A549 (cell line): ENCODE measurements around the gene HDHD5. TPM values are rescaled to one million over a fixed set of nuclear protein-coding genes. Genes with fewer than 3 reads are reported as not detected.

Experiments used
- ATAC-seq, 2 experiments: fragments of 200-7000 bp in 1 of 2; fragments of >200 bp in 1 of 2; cut with Nextera tagmentation in 1 of 2; cut with Tn5 transposase in 1 of 2; 3 replicates each; pipeline versions ENCODE4 v1.8.0 to v1.9.1; 2018 to 2020; ENCODE audit warnings: mild to moderate bottlenecking in 1 of 2, moderate library complexity in 1 of 2
- CTCF ChIA-PET: fragments of 300-600 bp; sonication (Branson Sonifier 250); formaldehyde crosslinking; extraction: SDS; loops from one replicate; lab custom pipeline; 2021; ENCODE audit warnings: antibody characterized with exemption, inconsistent platforms; lab: Yijun Ruan, JAX
- POLR2A ChIA-PET: fragments of 350-600 bp; formaldehyde crosslinking; extraction: SDS; loops from one replicate; lab custom pipeline; 2021; ENCODE audit warnings: antibody characterized with exemption, inconsistent platforms; lab: Yijun Ruan, JAX
- DNase-seq, 2 experiments: peaks; one replicate each; pipeline versions ENCODE4 v3.0.0 to v3.0.0-alpha.2; 2011 to 2016; ENCODE audit warnings: low read depth in 1 of 2, low spot score in 1 of 2
- FAIRE-seq: peaks from 2 replicates; lab custom pipeline; 2011; peaks lifted over from hg19 to GRCh38; lab: Jason Lieb, UNC
- H3K27ac ChIP-seq, 2 experiments: fragments of >200 bp; sonication (Bioruptor Twin); formaldehyde crosslinking; 3 replicates each; pipeline ENCODE4 v1.5.1; 2016 to 2017
- H3K4me1 ChIP-seq: fragments of >200 bp; sonication (Bioruptor Twin); formaldehyde crosslinking; 3 replicates; pipeline ENCODE4 v1.6.1; 2016
- H3K4me2 ChIP-seq: fragments of >200 bp; sonication (Bioruptor Twin); formaldehyde crosslinking; 3 replicates; pipeline ENCODE4 v1.6.1; 2016
- H3K4me3 ChIP-seq: fragments of >200 bp; sonication (Bioruptor Twin); formaldehyde crosslinking; 3 replicates; pipeline ENCODE4 v1.5.1; 2016
- H3K9me3 ChIP-seq: fragments of >200 bp; sonication (Bioruptor Twin); formaldehyde crosslinking; 3 replicates; pipeline ENCODE4 v1.6.1; 2016
- BCL3 ChIP-seq: fragments of >200 bp; sonication (Bioruptor Twin); formaldehyde crosslinking; IDR thresholded peaks from 3 replicates; pipeline ENCODE4 v1.6.1; 2016
- CBX8 ChIP-seq: fragments of 200-600 bp; sonication (generic); IDR thresholded peaks from 2 replicates; pipeline ENCODE4 v1.6.1; 2016
- CHD2 ChIP-seq: fragments of 150-350 bp; IDR thresholded peaks from 2 replicates; pipeline ENCODE4 v1.6.1; 2014; ENCODE audit warnings: low read length; ENCODE audit not compliant: partially characterized antibody
- CTCF ChIP-seq: fragments of >200 bp; sonication (Bioruptor Twin); formaldehyde crosslinking; IDR thresholded peaks from 3 replicates; pipeline ENCODE4 v1.5.1; 2016
- ELK1 ChIP-seq: fragments of 150-350 bp; IDR thresholded peaks from 2 replicates; pipeline ENCODE4 v1.6.1; 2014; ENCODE audit warnings: low read depth, mild to moderate bottlenecking, low read length
- FOSB ChIP-seq: fragments of 250-450 bp; sonication (Bioruptor Pico); IDR thresholded peaks from 2 replicates; pipeline ENCODE4 v1.5.0; 2020; ENCODE audit warnings: mild to moderate bottlenecking, moderate library complexity
- FOSL2 ChIP-seq, 2 experiments: fragments of 450-650 bp in 1 of 2; fragments of >200 bp in 1 of 2; sonication (Bioruptor Twin) in 1 of 2; formaldehyde crosslinking; IDR thresholded peaks; 2 replicates each; pipeline versions ENCODE4 v1.5.0 to v1.6.1; 2016 to 2020; ENCODE audit warnings: mild to moderate bottlenecking in 1 of 2, moderate library complexity in 1 of 2
- HDAC2 ChIP-seq: fragments of 200-600 bp; sonication (generic); IDR thresholded peaks from 2 replicates; pipeline ENCODE4 v1.6.1; 2016
- HOXB13 ChIP-seq: fragments of 250-450 bp; sonication (Bioruptor Pico); IDR thresholded peaks from 2 replicates; pipeline ENCODE4 v1.5.0; 2020; ENCODE audit warnings: low read depth, mild to moderate bottlenecking, moderate library complexity
- JUN ChIP-seq, 2 experiments: fragments of >200 bp; sonication (Bioruptor Twin); formaldehyde crosslinking; IDR thresholded peaks; 2 replicates in 1 of 2; 3 replicates in 1 of 2; pipeline ENCODE4 v1.6.1; 2016 to 2017
- JUNB ChIP-seq: fragments of >200 bp; sonication (Bioruptor Twin); formaldehyde crosslinking; IDR thresholded peaks from 2 replicates; pipeline ENCODE4 v1.6.1; 2016
- MAX ChIP-seq: IDR thresholded peaks from 2 replicates; pipeline ENCODE4 v1.6.1; 2012
- MYC ChIP-seq: IDR thresholded peaks from 2 replicates; pipeline ENCODE4 v1.6.1; 2012; ENCODE audit warnings: mild to moderate bottlenecking, inconsistent platforms, low read length, improper control_type of control experiment, borderline replicate concordance
- NFE2L2 ChIP-seq: fragments of 150-350 bp; conservative IDR thresholded peaks from 2 replicates; pipeline ENCODE4 v1.6.1; 2014; ENCODE audit warnings: low read length
- PBX3 ChIP-seq: IDR thresholded peaks from 2 replicates; pipeline ENCODE4 v1.6.1; 2012
- POLR2A ChIP-seq: IDR thresholded peaks from 2 replicates; pipeline ENCODE4 v1.6.1; 2012; ENCODE audit warnings: mild to moderate bottlenecking, low read length
- POLR2AphosphoS2 ChIP-seq: conservative IDR thresholded peaks from 2 replicates; pipeline ENCODE4 v1.6.1; 2012; ENCODE audit warnings: low read length, improper control_type of control experiment, inconsistent platforms
- RARB ChIP-seq: fragments of 250-450 bp; sonication (Bioruptor Pico); IDR thresholded peaks from 2 replicates; pipeline ENCODE4 v1.8.0; 2021; ENCODE audit warnings: mild to moderate bottlenecking, moderate library complexity
- RCOR1 ChIP-seq: fragments of 150-350 bp; IDR thresholded peaks from 2 replicates; pipeline ENCODE4 v1.6.1; 2014; ENCODE audit warnings: antibody characterized with exemption, low read length, low read depth
- RNF2 ChIP-seq: fragments of 200-600 bp; sonication (generic); IDR thresholded peaks from 2 replicates; pipeline ENCODE4 v1.6.1; 2016; ENCODE audit warnings: low read depth, mild to moderate bottlenecking, antibody characterized with exemption, moderate library complexity, borderline replicate concordance
- TFCP2L1 ChIP-seq: fragments of 250-450 bp; sonication (Bioruptor Pico); IDR thresholded peaks from 2 replicates; pipeline ENCODE4 v1.5.0; 2021; ENCODE audit warnings: mild to moderate bottlenecking
- ZC3H11A ChIP-seq: fragments of 450-650 bp; IDR thresholded peaks from 2 replicates; pipeline ENCODE4 v1.6.1; 2014; ENCODE audit warnings: antibody characterized with exemption, mild to moderate bottlenecking
- ZFP36 ChIP-seq: fragments of 450-650 bp; IDR thresholded peaks from 2 replicates; pipeline ENCODE4 v1.6.1; 2014; ENCODE audit warnings: borderline replicate concordance; ENCODE audit not compliant: partially characterized antibody
- ZSCAN20 ChIP-seq: fragments of 250-450 bp; sonication (Bioruptor Pico); IDR thresholded peaks from 2 replicates; pipeline ENCODE4 v1.8.0; 2022; ENCODE audit warnings: mild to moderate bottlenecking, moderate library complexity
- WGBS: methylation state at CpG from one replicate; pipeline ENCODE4 v1.1.6; 2017; ENCODE audit errors: missing lambda C conversion rate; 5-methylcytosine and 5-hydroxymethylcytosine counted together
- polyA plus RNA-seq, 4 experiments: library from polyadenylated mRNA; depleted of rRNA in 3 of 4; stranded (reverse); fragments of >200 nt; fragmentation: RNase III in 1 of 4; extraction: RNeasy Plus Mini Kit Qiagen cat#74134 plus additional on column Dnase treatment in 1 of 4; gene quantifications; 2 replicates in 3 of 4; 3 replicates in 1 of 4; pipeline ENCODE4 v1.2.3, GENCODE V29; 2011 to 2017

The HDHD5 gene
- polyA plus RNA-seq, 2 of the 4 experiments (the other 2 are of a cell fraction): 19.7 to 35.5 TPM

- POLR2A ChIA-PET: no interaction called here
- ATAC-seq (no peak), DNase-seq (no peak)
- Histone ChIP-seq H3K4me2 (no peak overlapping the region), H3K27ac (no peak overlapping the region)
- TF ChIP-seq JUNB: no peak
- TF ChIP-seq FOSL2 (IDR thresholded peaks at IDR 0.05): no peak
- no peak for TF ChIP-seq FOSL2 (CRISPR knock-in tag; IDR thresholded peaks at IDR 0.05)
- no peak for TF ChIP-seq RARB
- no peak for TF ChIP-seq CTCF
- TF ChIP-seq RNF2: no peak
- TF ChIP-seq POLR2A: no peak
- TF ChIP-seq POLR2AphosphoS2: no peak
- no peak for TF ChIP-seq FOSB (CRISPR knock-in tag)
- TF ChIP-seq, all 56 proteins: peak for 0
- H3K4me3 ChIP-seq: no peak overlapping the region
- no peaks in the 10 kb centered on the region for H3K4me1 ChIP-seq
- H3K9me3 ChIP-seq: no peaks in the 10 kb centered on the region
- 89% methylated on average over 11 of the region's 11 CpGs for WGBS
- FAIRE-seq: no peak
- CTCF ChIA-PET: interaction anchor here (1.5 kb wide), 1 partner anchor 34 kb away, joined by 6 read pairs; no protein-coding TSS in a partner anchor
Measured at GRCh38 chr22:17138513-17138912, 20.6 kb downstream of the HDHD5 start.

- CTCF ChIA-PET: interaction anchor here (1.5 kb wide), 1 partner anchor 34 kb away, joined by 6 read pairs; no protein-coding TSS in a partner anchor
- Histone ChIP-seq H3K4me2 (no peak overlapping the region), H3K9me3 (no peaks in the 10 kb centered on the region), H3K27ac (no peak overlapping the region), H3K4me3 (no peak overlapping the region), H3K4me1 (no peaks in the 10 kb centered on the region)
- POLR2A ChIA-PET: interaction anchor here (0.7 kb wide), 1 partner anchor 20 kb away, joined by 3 read pairs; no protein-coding TSS in a partner anchor
- WGBS: 96% methylated on average over 12 of the region's 17 CpGs
- TF ChIP-seq FOSL2 (IDR thresholded peaks at IDR 0.05) (no peak), FOSL2 (CRISPR knock-in tag; IDR thresholded peaks at IDR 0.05) (no peak), CHD2 (no peak), NFE2L2 (no peak), JUN (IDR thresholded peaks at IDR 0.05) (no peak), FOSB (CRISPR knock-in tag) (no peak), PBX3 (no peak), ZC3H11A (no peak), CBX8 (no peak), MYC (no peak), RNF2 (no peak), BCL3 (no peak), ELK1 (no peak), HOXB13 (CRISPR knock-in tag) (no peak), HDAC2 (no peak), RCOR1 (no peak), TFCP2L1 (CRISPR knock-in tag) (no peak), JUNB (no peak), MAX (no peak), ZFP36 (no peak), ZSCAN20 (CRISPR knock-in tag) (no peak)
- no peak for DNase-seq
- no peak for FAIRE-seq
- 0 out of 6 replicates have a peak, but pooled peaks of 1 of the 2 experiments have one; percentile 39 for ATAC-seq
Measured at GRCh38 chr22:17137861-17138425, 21.1 kb downstream of the HDHD5 start.
